Lower leg skin (tissue), 3 donors: ENCODE results near the gene RCAN1.

Experiments used
- POLR2A ChIP-seq, 2 donors: fragments of 450-650 bp; IDR thresholded peaks; one replicate each; pipeline ENCODE4 v1.6.1; 2016 to 2017; ENCODE audit warnings: antibody characterized with exemption in 2 of 2, mild to moderate bottlenecking in 1 of 2, moderate library complexity in 1 of 2
- TF ChIP-seq, protein P1 (sequence below), 3 donors: fragments of 450-650 bp; IDR thresholded peaks; one replicate each; pipeline ENCODE4 v1.5.1; 2016; ENCODE audit warnings: antibody characterized with exemption in 3 of 3, mild to moderate bottlenecking in 3 of 3, moderate library complexity in 2 of 3

DNA sequence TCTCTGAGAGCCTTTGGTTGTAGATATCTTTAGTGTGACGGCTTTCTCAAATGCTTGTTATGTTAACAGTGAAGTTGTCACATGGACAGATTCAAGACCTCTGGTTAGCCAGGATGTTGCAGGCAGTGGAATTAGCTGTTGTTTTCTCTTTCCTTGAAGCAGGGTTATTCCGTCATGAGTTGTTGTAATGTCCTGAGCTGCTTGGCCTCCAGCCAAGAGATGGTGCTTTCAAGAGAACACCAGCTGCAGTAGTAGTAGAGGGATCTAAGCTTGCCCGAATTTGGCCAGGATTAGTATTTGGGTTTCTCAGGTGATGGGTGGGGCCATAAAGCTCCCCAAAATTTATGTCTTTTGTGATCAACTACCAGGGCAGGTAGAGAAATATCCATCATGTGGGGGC is 116.3 kb downstream of the RCAN1 start:
- TF ChIP-seq, protein P1, sequence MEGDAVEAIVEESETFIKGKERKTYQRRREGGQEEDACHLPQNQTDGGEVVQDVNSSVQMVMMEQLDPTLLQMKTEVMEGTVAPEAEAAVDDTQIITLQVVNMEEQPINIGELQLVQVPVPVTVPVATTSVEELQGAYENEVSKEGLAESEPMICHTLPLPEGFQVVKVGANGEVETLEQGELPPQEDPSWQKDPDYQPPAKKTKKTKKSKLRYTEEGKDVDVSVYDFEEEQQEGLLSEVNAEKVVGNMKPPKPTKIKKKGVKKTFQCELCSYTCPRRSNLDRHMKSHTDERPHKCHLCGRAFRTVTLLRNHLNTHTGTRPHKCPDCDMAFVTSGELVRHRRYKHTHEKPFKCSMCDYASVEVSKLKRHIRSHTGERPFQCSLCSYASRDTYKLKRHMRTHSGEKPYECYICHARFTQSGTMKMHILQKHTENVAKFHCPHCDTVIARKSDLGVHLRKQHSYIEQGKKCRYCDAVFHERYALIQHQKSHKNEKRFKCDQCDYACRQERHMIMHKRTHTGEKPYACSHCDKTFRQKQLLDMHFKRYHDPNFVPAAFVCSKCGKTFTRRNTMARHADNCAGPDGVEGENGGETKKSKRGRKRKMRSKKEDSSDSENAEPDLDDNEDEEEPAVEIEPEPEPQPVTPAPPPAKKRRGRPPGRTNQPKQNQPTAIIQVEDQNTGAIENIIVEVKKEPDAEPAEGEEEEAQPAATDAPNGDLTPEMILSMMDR (IDR thresholded peaks at IDR 0.05), result no peak
- TF ChIP-seq POLR2A (IDR thresholded peaks at IDR 0.05), result no peak
